CD4-positive, alpha-beta T cell treated with Interleukin-1 beta for 1 hour (primary cell): ENCODE data around the gene JUP.
A peak's percentile ranks its signal among the peaks of the same experiment; 100 is the strongest.
"Not testable (repeated sequence)": the region's sequence is repeated elsewhere in the genome, so short reads cannot be mapped to it uniquely, and the experiment has no call there.

ENCODE experiments used
- DNase-seq, 2 donors: peaks; one replicate each; pipeline ENCODE4 v3.0.0-alpha.2; 2020 to 2022

Gene JUP

DNA sequence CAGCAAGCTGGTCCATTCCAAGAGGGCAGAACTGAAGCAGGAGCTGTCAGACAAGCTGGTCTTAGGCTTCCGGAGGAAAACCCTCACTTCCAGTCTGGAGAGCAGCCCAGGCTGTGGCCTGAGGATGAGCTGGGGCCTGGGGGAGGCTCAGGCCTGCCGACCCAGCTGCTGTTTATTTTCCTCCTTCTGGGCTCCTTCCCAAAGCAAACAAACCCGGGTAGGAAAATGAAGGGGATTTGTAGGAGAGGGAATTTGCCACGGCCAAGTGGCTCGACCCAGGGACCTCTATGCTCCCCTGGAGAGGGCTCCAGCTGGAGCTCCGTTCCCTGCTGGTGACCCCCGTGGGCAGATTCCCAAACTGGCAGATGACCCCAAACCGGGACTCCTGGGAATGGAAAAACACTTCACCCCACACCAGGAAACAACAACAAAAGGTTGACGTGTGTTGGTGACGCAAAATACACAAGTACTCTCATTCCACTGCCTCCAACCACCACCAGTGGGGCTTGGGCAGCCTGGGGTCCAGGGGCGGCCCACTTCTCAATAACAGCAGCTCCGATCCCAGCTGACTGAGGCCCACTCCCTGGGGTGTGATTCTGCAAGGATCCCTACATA is 8.8 kb downstream of the JUP start:
- DNase-seq, result no peak

DNA sequence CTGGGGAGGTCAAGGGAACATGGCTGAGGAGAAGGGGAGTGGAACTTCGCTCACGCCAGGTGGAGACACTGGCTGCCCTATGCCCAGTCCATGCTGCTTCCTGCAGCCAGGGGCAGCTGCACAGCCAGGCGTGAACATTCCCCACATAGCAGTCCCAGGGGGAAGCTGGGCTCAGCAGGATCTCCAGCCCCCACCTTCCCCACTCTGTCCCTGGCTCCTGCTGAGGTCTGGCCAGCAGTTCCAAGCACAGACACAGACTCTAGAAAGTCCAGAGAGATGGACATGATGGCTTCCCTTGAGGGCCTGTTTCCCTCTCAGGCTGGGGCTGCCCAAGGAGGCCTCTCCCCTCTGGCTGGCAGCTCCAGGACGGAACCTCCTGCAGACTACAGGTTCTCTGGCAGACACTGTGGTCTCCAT is 9.3 kb downstream of the JUP start:
- no peak for DNase-seq

DNA sequence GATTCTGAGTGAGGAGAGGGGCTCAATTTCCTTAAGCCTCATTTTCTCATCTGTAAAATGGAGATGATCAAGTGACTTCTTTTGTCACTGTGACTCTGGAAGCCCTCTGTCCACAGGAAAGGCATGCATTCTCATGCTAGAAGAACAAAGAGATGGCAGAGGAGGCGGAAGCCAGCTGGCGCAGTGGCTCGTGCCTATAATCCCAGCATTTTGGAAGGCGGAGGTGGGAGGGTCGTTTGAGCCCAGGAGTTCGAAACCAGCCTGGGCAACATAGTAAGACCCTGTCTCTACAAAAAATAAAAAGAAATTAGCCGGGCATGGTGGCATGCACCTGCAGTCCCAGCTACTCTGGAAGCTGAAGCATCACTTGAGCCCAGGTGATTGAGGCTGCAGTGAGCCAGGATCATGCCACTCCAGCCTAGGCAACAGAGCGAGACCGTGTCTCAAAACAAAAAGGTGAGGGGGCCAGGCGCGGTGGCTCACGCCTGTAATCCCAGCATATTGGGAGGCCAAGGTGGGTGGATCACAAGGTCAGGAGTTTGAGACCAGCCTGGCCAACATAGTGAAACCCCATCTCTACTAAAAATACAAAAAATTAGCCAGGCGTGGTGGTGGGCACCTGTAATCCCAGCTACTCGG is 10.1 kb downstream of the JUP start:
- DNase-seq, result not testable (repeated sequence)

DNA sequence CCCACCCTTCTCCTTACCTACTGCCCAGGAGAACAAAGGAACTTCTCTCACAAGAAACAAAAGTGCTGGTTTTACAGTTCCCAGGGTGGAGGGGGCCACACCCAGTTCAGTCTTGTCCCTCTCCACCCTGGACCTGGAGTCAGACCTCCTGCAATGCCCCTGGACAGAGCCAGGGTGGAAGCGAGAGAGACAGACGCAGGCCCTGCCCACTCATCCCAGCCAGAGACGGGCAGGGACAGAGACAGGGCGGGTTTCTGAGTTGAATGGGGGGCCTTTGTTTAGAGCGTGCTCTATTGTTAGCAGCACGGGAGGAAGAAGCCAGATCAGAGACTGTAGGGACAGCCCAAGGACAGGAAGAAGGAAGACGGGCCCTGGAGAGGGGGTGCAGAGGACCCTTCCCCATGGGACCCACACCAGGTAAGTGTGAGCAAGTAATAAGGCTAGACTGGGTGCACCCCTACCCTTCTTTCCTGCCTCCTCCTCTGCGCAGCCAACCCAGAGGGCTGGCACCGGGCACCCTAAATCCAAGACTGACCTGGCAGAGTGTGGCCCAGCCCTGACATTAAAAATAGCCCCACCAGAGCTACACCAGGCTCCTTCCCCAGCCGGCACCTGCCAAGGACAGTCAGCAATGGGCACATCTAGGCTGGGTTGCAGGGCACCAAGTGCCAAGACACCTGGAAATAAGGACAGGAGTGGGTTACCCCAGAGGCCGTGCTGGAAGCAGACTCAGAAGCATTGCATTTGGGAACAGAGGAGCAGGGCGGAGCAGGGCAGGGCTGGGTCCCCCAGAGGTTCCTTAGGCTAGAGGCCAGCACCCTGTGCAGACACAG is 10.9 kb downstream of the JUP start:
- DNase-seq, result no peak

DNA sequence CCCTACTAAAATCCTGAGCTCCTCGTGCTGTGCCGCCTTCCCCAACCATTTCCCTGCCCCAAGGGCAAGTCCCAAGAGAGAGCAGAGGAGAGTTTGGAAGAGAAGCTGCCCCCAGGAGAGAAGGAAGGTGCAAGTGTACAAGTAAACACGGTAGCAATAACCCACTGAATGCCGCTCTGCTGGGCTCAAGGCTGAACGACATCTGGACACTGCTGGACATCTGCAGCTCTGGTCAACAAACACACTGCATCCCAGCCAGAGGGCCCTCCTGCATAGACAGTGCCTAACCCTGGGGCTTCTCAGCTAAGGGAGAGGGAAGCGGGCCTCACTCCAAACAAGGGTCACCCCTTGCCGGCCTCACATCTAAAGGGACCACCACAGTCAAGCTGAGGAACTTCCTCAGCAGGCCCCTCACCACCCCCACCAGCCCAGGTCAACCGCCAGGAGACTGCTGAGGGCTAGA is 12.7 kb downstream of the JUP start:
- no peak for DNase-seq

DNA sequence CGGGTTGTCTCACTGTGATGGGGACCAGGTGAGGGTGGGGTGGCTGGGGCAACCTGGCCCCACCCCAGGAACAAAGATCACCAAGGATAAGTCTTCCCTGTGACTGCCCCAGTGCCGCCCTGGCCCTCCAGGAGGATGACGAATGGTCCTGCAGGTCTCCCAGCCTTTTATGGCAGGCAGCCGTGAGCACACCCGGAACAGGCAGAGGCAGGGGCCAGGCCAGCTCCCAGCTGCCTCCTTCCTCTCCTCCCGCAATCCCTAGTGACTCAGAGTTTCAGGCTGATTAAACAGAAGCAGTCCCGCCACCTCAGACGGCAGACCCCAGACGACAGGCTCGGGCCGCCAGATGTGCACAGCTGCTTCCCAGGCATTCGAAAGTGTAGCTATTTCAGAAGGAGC is 13.3 kb downstream of the JUP start:
- DNase-seq, result no peak

DNA sequence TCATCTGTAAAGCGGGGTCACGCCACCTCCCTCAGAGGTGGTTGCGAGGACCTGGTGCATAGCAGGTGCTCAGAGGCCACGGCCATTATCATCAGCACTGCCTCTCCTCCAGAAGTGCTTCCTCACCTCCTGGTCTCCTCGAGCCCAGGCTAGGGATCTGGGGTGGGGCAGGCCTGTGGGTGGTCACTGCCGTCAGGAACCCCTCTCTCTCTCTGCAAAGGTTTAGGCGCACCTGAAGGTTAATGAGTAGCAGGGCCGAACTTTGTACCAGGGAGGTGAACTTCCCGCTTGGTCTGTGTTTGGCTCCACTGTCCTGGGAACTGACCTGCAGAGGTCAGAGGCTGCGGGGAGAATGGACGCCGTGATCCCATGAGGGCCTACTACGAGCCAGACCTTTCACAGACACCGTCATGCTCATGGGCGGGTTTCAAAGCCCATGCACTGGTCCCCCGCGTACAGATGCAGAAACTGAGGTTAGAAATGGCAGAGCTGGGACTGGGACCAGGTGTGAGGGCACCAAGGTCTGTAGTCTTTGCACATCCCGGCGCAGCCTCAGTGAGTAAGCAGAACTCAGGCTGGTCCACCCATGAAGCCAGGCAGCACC is 13.8 kb downstream of the JUP start:
- no peak for DNase-seq

DNA sequence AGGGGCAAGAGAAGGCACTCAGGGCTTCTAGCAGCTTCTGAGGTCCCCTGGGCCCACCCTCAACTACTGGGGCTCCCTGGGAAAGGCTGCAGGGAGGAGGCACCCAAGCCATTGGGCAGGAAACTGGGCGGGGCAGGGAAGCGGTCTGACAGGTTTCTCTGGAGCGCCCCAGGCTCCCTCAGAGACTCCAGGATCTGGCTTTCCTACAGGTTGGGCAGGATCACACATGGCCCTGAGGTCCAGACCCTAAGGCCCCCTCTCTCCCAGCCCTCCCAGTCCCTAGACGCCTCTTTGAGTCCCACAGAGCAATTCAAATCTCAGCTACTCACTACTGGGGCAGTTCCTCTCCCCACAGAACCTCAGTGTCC is 14.3 kb downstream of the JUP start:
- no peak for DNase-seq

DNA sequence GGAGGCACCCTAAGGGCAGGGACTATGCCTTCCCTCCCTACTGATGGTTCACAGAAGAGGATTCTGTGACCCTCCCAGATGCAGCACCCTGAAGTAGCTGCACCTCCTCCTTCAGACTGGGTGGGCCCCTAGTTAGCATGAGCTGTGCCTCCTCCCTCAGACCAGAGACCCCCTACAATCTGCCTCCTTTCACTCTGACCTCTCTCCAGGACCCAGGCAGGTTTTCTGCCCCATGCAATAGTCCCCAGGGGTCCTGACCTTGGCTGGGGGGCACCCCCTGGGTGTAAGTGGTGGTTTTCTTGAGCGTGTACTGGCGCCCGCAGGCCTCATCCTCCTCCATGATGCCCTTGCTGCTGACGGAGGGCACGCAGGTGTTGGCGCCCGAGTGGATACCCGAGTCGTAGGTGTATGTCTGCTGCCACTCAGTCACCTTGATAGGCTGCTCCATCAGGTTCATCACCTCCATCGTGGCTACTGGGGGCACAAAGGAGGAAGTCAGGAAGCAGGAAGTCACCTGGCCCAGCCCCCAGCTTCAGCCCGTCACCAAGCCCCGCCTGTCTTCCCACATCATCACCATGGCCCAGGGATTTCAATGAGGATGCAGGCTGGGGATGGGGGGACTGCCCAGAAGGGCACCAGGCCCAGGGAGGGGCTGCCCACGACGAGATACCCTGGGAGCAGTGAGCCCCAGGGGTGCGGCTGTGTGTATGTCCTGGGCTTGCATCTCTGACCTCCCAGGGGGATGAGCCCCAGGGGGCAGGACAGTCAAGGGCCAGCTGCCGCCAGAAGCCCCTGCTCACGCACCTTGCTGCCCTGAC is 14.9 kb downstream of the JUP start:
- DNase-seq, result no peak

DNA sequence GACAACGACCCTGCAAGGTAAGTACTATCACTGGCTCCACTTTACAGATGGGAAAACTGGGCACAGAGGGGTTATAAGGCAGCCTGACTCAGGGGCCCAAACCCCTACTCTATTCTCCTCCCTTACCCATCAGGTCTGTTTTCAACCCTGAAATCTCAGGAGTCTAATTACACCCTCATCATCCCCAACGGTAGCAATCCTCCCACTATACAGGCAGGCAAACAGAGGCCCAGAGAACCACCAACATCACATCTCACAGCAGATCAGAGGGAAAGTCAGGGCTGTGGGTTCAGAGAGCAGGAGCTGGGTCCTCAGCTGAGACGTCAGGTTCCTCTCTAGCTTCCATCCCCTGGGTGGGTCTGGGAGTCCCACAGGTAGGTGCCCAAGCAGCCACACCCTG is 16.5 kb downstream of the JUP start:
- no peak for DNase-seq

DNA sequence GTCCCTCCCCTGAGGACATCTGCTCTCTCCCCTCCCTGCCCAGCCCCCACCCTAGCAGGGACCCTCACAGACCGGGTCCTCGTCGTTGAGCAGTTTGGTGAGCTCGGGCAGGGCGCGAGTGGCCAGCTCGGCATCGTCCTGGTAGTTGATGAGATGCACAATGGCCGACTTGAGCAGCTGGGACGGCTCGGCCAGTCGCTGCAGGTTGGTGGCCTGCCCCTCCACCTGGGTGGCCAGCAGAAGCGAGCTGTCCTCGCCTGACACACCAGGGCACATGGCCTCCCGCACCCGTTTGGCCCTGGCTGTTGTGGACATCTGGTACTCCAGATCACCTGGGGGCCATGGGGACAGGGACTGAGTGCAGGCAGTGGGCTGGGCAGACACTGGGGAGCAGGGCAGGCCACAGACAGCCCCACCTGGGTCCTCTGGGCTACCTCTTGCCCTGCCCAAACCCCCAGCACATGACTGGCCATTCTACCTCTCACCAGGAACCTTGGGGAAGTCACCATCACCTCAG is 17.1 kb downstream of the JUP start:
- no peak for DNase-seq

DNA sequence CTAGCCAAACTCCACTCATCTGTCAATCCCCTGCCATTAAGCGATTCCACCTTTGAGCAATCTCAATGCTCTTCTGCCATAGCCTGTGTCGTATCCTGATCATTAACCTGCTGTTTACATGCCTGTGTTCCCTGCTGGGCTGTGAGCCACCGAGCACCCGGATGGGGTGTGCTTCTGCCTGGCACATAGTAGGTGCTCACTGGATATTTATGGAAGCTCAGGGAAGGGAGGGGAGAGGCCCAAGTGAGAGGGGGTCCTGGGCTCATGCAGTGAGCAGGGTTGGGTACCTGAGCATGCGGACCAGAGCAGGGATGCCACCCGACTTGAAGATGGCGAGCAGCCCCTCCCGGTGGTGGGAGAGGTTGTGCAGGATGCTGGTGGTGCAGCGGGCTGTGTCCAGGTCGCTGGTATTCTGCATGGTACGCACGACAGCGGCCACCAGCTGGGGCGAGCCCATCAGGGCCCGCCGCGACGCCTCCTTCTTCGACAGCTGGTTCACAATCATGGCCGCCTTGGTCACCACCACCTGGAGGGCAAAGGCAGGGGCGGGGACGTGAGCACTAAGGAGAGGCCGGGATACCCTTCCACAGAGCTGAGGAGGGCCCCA is 17.7 kb downstream of the JUP start:
- no peak for DNase-seq

DNA sequence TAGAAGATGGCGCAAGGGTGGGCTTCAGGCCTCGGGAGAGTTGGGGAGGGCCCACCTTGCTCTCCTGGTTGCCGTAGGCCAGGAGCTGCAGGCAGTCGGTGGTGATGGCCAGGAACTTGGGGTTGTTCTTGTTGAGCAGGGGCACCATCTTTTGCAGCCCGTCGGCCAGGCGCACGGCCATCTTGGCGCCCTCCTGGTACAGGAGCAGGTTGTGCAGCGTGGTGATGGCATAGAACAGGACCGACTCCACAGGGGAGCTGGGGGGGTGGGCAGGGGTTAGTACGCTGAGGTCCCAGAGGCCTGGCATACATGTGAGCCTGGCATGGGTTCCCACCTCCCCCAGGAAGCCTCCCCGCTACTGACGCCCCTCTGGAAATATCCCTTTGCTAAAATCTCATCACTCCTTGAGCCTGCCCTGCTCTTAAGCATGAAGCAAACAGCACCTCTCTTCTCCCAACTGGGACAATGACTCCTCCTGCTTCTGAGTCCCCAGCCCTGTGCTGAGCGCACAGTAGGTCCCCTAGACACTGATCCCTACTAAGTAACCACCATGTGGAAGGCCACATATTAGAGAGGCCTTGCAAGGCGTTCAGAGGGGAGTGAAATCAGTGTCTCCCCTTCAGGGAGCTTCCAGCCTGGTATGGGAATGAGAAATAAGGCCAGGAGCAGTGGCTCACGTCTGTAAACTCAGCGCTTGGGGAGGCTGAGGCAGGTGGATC is 19.0 kb downstream of the JUP start:
- no peak for DNase-seq

DNA sequence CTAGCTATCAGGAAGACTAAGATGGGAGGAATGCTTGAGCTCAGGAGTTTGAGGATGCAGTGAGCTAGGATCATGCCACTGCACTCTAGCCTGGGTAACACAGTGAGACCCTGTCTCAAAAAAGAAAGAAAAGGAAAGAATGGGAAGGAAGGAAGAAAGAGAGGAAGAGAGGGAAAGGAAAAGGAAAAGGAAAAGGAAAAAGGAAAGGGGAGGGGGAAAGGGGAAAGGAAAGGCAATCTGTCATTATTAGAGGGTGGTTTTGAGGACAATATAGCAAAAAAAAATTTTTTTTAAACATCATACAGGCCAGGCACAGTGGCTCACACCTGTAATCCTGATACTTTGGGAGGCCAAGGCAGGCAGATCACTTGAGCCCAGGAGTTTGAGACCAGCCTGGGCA is 20.4 kb downstream of the JUP start:
- DNase-seq, result no peak

DNA sequence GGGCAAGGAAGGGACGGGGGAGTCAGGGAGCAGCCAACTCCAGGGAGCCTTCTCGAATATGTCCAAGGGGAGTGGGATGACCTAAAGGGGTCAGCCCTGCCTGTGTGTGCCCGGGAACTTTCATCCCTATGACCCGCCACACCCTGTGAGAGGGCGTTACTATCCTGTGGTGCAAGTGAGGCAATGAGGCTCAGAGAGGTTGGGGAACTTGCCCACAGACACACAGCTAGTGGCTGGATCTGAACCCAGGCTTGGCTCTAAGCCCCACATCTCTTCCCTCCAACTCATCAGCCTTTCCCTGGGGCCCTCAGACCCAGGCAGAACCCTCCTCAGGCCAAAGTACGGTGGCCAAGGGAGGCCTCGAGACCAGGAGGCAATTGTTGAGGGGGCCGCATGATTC is 23.2 kb downstream of the JUP start:
- no peak for DNase-seq

DNA sequence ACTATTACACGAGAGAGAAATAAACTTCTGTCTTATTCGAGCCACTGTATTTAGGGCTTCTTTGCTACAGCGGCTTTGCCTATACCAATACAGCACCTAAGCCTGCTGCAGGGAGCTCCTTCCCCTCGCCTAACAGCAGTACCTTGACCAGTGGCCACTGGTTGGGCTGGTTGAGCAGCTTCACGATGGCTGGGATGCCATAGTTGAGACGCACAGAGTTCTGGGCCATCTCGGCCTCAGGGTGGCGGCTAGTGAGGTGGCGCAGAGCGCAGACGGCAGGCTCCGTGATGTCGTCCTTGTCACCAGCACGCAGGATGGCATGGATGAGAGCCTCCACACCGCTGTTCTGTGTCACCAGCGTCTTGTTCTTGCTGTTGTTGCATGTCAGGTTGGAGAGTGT is 23.7 kb downstream of the JUP start:
- no peak for DNase-seq

DNA sequence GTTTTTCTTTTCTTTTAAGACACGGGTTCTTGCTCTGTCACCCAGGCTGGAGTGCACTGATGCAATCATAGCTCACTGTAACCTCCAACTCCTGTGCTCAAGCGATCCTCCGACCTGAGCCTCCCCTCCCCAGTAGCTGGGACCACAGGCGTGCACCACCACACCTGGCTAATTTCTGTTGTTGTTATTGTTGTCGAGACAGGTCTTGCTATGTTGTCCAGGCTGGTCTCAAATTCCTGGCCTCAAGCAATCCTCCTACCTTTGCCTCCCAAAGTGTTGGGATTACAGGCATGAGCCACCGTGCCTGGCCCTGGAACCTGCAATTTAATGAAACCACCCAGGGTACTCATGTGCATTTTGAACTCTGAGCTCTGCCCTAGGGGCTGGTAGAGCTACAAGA is 24.1 kb downstream of the JUP start:
- DNase-seq, result no peak

DNA sequence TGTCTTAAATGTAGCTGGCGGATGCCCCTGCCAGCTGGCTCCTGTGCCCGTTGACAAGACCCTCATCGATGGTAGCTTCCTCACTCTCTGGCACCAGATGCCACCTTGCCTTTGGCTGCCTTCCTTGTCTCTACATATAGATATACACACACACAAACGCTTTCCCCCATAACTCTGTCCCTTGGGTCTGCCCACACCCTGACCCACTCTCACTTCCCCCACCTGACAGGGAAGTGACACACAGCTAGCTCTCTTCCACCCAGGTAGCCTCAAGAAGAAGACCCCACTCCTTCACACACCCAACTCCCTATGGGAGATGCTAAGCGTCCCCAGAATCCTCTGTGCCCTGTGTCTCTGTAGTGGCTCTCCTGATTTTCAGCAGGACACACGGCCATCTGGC is 25.6 kb downstream of the JUP start:
- peak in 1 of 2 donors; percentile 22 for DNase-seq

DNA sequence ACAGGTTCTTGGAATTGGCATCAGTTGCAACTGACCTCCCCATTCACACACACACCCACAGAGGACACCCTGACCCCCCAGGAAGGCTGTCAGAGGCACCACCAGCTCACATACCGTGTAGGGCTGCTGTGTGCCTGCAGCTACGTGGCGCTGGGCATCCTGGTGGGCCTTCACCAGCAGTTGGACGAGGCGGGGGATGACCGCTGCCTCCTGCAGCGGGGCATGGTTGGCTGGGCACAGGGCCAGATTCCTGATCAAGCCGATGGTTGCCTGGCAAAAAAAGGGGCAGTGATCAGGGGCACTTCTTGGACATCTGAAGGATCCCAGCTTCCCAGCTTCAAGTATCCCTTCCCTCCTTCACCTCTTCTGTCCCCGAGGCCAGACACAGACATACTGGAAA is 27.9 kb downstream of the JUP start:
- no peak for DNase-seq

DNA sequence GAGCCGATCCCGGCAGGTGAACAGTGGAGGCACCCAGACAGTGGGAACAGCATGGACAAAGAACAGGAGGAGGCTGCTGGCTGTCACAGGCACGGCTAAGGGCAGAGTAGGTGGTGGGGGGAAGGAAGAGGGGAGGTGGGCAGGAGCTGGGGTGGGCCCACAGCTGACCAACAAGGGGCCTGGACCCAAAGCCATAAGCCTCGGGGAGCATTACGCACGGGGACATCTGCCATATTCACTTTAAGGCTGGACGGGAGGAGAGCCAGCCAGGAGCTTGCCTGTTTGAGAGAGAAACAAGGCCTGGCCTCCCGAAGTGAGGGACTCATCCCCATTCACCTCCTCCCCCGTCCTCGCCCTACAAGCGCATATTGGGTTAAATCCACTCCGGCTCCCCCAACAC is 32.4 kb downstream of the JUP start:
- DNase-seq, result no peak

DNA sequence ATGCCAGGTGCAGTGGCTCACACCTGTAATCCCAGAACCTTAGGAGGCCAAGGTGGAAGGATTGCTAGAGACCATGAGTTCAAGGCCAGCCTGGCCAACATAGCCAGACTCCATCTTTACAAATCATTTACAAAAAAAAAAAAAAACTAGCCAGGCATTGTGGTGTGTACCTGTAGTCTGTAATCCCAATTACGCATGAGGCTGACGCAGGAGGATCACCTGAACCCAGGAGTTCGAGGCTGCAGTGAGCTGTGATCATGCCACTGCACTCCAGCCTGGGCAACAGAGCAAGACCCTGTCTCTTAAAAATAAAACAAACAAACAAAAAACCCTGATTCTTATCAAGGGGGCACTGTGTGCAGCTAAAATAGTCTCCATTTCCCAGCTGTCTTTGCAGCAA is 35.2 kb downstream of the JUP start:
- no peak for DNase-seq

DNA sequence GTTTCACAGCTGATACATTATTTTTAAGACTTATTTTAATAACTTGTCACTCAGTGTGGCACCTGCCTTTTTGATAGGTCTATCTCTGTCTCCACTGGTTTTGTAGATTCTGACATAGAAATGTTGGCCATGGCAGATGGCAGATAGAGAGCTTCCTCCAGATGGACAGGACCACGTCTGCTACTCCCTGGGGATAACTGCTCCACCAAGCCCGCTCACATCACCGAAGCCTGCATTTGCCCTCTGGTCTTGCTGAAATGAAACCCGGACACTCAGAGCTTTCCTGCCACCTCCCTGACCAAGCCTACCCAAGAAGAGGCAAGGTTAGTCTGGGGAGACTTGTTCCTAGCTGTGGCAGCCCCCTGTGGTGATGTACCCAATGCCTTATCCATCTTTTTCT is 35.6 kb downstream of the JUP start:
- no peak for DNase-seq
